ENCODE measurements around the gene OGFRL1. TPM values are rescaled to one million over a fixed set of nuclear protein-coding genes. Genes with fewer than 3 reads are reported as not detected.

Gene OGFRL1
- total RNA-seq, 4 donors from 2014 or later = 9.0 to 35.6 (median 19.4) TPM

DNA sequence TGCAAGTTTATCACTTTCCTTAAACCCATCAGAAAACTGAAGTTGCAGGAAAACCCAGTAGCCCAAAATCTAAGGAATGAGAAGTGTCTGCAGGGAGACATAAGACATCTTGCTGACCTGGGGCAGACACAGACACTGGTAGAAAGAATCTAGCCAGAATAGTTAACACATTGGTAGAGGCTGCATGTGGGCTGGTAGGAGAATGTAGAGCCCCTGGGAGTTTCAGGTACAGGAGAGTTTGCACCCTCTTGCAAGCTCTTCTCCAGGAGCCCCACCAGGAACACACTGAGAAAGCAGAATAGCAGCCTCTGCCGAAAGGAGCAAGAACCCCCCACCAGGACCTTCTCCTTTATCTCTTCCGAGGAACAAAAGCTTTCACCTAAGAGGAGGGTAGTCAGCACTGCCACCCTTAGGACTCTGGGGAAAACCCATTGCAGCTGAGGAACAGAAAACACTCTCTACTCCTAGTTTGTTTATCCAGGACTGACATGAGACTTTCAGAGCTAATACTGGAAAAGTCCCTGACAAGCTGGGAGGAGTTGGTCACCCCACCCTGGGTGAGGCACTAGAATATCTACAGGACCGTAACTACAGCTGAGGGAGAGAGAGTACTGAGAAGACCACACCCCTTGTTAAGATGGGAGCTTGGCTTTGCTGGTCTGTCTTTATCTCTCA is 10.5 kb upstream of the OGFRL1 start:
- H3K9me3 ChIP-seq = no peaks in the 10 kb centered on the region
- H3K4me3 ChIP-seq = no peak overlapping the region
- no peaks in the 10 kb centered on the region for H3K36me3 ChIP-seq
- no peaks in the 10 kb centered on the region for H3K4me1 ChIP-seq
- no peak for DNase-seq
- H3K27ac ChIP-seq = no peak overlapping the region
- no peaks in the 10 kb centered on the region for H3K27me3 ChIP-seq
- intact Hi-C loops (cut with DNase I; ENCODE audit: low total_unique reads) = no loop called here
- TF ChIP-seq, protein P1, sequence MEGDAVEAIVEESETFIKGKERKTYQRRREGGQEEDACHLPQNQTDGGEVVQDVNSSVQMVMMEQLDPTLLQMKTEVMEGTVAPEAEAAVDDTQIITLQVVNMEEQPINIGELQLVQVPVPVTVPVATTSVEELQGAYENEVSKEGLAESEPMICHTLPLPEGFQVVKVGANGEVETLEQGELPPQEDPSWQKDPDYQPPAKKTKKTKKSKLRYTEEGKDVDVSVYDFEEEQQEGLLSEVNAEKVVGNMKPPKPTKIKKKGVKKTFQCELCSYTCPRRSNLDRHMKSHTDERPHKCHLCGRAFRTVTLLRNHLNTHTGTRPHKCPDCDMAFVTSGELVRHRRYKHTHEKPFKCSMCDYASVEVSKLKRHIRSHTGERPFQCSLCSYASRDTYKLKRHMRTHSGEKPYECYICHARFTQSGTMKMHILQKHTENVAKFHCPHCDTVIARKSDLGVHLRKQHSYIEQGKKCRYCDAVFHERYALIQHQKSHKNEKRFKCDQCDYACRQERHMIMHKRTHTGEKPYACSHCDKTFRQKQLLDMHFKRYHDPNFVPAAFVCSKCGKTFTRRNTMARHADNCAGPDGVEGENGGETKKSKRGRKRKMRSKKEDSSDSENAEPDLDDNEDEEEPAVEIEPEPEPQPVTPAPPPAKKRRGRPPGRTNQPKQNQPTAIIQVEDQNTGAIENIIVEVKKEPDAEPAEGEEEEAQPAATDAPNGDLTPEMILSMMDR (IDR thresholded peaks at IDR 0.05) = no peak
- TF ChIP-seq POLR2A (IDR thresholded peaks at IDR 0.05) = no peak

DNA sequence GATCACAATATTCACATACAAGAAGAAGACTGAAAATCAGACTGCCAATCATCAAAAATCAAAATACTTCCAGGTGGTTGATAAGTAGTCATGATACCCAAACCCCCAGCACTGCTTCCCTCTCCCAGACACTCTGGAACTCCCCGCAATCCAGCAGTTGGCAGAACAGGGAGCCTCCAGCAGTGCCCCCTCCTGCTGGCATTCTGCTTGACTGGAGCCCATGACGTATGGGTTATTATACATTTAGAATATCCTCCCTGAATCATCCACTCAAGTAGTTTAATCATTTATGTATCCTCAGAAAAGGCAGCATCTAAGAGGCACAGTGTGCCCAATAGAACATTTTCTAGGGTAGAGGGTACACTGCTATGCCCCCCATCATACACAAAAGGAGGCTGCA is 9.3 kb upstream of the OGFRL1 start:
- H3K36me3 ChIP-seq = no peaks in the 10 kb centered on the region

DNA sequence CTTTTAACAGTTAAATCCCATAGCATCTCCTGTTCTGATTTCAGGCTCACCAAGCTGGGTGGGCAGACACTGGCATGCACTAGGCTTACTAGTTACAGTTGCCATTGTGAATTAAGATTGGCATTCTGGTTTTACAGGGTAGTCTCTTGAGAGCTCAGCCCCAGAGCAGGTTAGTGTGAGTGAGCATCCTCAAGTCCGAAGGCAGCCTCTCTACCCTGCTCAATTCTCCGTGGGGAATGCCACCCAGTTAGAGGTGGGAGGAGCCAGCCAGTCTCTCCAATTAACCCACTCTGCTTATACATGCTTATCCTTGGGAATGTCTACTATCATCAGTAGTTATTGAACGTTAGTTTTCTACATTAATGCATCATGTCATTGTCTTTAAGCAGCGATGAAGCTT is 8.9 kb upstream of the OGFRL1 start:
- Histone ChIP-seq H3K4me1 (no peaks in the 10 kb centered on the region), H3K36me3 (no peaks in the 10 kb centered on the region), H3K27me3 (no peaks in the 10 kb centered on the region), H3K9me3 (no peaks in the 10 kb centered on the region), H3K4me3 (no peak overlapping the region), H3K27ac (no peak overlapping the region)
- no peak for DNase-seq
- intact Hi-C loops (cut with DNase I; ENCODE audit: low total_unique reads) = no loop called here
- TF ChIP-seq, protein P1 (IDR thresholded peaks at IDR 0.05) = no peak
- TF ChIP-seq POLR2A (IDR thresholded peaks at IDR 0.05) = no peak

More for the DNA sequence above, 9.3 kb upstream of the OGFRL1 start:
- no peaks in the 10 kb centered on the region for H3K9me3 ChIP-seq
- no peaks in the 10 kb centered on the region for H3K27me3 ChIP-seq
- H3K4me1 ChIP-seq = no peaks in the 10 kb centered on the region
- intact Hi-C loops (cut with DNase I; ENCODE audit: low total_unique reads) = no loop called here
- H3K4me3 ChIP-seq = no peak overlapping the region
- DNase-seq = no peak
- no peak overlapping the region for H3K27ac ChIP-seq
- TF ChIP-seq POLR2A (IDR thresholded peaks at IDR 0.05) = no peak
- TF ChIP-seq, protein P1 (IDR thresholded peaks at IDR 0.05) = no peak

DNA sequence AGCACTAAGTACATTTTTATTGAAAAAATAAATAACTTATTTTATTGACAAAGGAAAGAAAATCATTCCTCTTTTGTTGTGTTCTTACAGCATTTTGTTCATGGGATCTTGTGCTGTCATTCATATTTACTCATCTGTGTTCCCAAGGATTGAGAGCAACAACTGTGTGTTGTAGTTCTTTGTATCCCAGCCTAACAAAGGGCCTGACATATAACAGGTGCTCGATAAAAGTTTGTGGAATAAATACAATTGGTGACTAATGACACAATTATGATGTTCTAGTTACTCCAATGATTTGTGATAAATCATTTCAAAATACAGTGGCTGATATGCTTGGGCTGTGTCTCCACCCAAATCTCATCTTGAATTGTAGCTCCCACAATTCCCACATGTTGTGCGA is 7.9 kb upstream of the OGFRL1 start:
- Histone ChIP-seq H3K27ac (no peak overlapping the region), H3K36me3 (no peaks in the 10 kb centered on the region), H3K27me3 (no peaks in the 10 kb centered on the region), H3K4me1 (no peaks in the 10 kb centered on the region), H3K9me3 (no peaks in the 10 kb centered on the region), H3K4me3 (no peak overlapping the region)
- intact Hi-C loops (cut with DNase I; ENCODE audit: low total_unique reads) = no loop called here
- no peak for DNase-seq
- TF ChIP-seq, protein P1 (IDR thresholded peaks at IDR 0.05) = no peak
- no peak for TF ChIP-seq POLR2A (IDR thresholded peaks at IDR 0.05)

DNA sequence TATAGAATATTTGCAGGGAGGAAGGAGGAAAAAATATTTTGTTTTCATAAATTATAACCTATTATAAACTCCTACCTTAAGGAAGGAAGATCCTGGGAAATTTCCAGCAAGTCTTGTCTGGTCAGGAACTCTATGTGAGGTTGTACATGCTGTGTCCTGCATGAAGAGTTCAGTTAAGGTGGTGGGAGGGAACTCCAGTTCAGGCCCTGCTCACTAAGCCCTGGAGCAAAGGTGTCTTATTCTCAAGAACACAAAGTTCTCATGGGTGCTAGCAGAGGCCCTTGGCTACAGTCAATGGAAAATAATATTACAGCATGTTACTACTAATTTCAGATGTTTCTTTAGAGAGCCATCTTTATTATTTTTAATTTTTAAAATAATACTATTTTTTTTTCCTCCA is 3.8 kb upstream of the OGFRL1 start:
- intact Hi-C loops (cut with DNase I; ENCODE audit: low total_unique reads) = no loop called here
- no peaks in the 10 kb centered on the region for H3K9me3 ChIP-seq
- DNase-seq = no peak
- H3K27me3 ChIP-seq = no peaks in the 10 kb centered on the region
- H3K4me3 ChIP-seq = no peak overlapping the region
- H3K36me3 ChIP-seq = no peaks in the 10 kb centered on the region
- no peak overlapping the region for H3K27ac ChIP-seq
- TF ChIP-seq, protein P1 (IDR thresholded peaks at IDR 0.05) = no peak
- no peak for TF ChIP-seq POLR2A (IDR thresholded peaks at IDR 0.05)
- no peaks in the 10 kb centered on the region for H3K4me1 ChIP-seq
